Stromal cell of bone marrow (primary cell): ENCODE measurements around the gene REG1A.

Experiments
- DNase-seq: peaks from one replicate; pipeline ENCODE4 v3.0.0-alpha.2; 2012; ENCODE audit warnings: low read depth

REG1A gene

GRCh38 chr2:79125721-79125985 lies 5.4 kb downstream of the REG1A start:
- DNase-seq = no peak

- no peak for DNase-seq
Observed at GRCh38 chr2:79128406-79128805, 8.1 kb downstream of the REG1A start.

GRCh38 chr2:79129260-79129659 lies 9.0 kb downstream of the REG1A start:
- DNase-seq = no peak

- DNase-seq = no peak
Observed at GRCh38 chr2:79129804-79130203, 9.5 kb downstream of the REG1A start.

- no peak for DNase-seq
Observed at GRCh38 chr2:79131687-79132086, 11.4 kb downstream of the REG1A start.

- no peak for DNase-seq
Observed at GRCh38 chr2:79138385-79138784, 18.1 kb downstream of the REG1A start.

GRCh38 chr2:79139423-79139822 lies 19.1 kb downstream of the REG1A start:
- DNase-seq = no peak

GRCh38 chr2:79155826-79156476 lies 35.7 kb downstream of the REG1A start:
- no peak for DNase-seq

- no peak for DNase-seq
Observed at GRCh38 chr2:79159030-79159429, 38.7 kb downstream of the REG1A start.

- no peak for DNase-seq
Observed at GRCh38 chr2:79159653-79160052, 39.4 kb downstream of the REG1A start, which contains the start of gene REG3A. REG3A (minus strand) TSS chr2:79159753; CDS start chr2:79159405, 348 bp downstream.

GRCh38 chr2:79162132-79162531 lies 41.8 kb downstream of the REG1A start:
- no peak for DNase-seq

- no peak for DNase-seq
Observed at GRCh38 chr2:79162801-79163200, 42.5 kb downstream of the REG1A start.

GRCh38 chr2:79171348-79171958 lies 51.2 kb downstream of the REG1A start:
- DNase-seq = no peak
